Stimulated activated CD4-positive, alpha-beta T cell treated with anti-CD3 and anti-CD28 coated beads, Interleukin-4, amount 100 ng/mL, for 24 hours (primary cell): ENCODE results near the gene GID8.

Experiments used
- DNase-seq: peaks from one replicate; pipeline ENCODE4 v3.0.0-alpha.2; 2020

GID8 gene

GRCh38 chr20:62944746-62945145 lies 6.8 kb downstream of the GID8 start:
- no peak for DNase-seq

- DNase-seq = no peak
Measured at GRCh38 chr20:62945771-62946339, 7.9 kb downstream of the GID8 start.

GRCh38 chr20:62946918-62947317 lies 9.0 kb downstream of the GID8 start:
- DNase-seq = no peak

GRCh38 chr20:62947532-62948300 lies 9.8 kb downstream of the GID8 start:
- DNase-seq = no peak

GRCh38 chr20:62949153-62949821 lies 11.3 kb downstream of the GID8 start:
- no peak for DNase-seq

- DNase-seq = no peak
Measured at GRCh38 chr20:62949962-62950361, 12.0 kb downstream of the GID8 start.

- no peak for DNase-seq
Measured at GRCh38 chr20:62950741-62951140, 12.8 kb downstream of the GID8 start.

GRCh38 chr20:62951143-62951895 lies 13.4 kb downstream of the GID8 start:
- no peak for DNase-seq

GRCh38 chr20:62951896-62952372 lies 14.0 kb downstream of the GID8 start:
- DNase-seq = no peak

- no peak for DNase-seq
Measured at GRCh38 chr20:62952373-62952967, 14.5 kb downstream of the GID8 start, which contains the start of gene SLC17A9. Gene SLC17A9 (plus strand): TSS chr20:62952709. CDS start chr20:62952831, 122 bp downstream.

- DNase-seq = no peak
Measured at GRCh38 chr20:62952968-62953838, 15.3 kb downstream of the GID8 start.

GRCh38 chr20:62953839-62954703 lies 16.1 kb downstream of the GID8 start:
- peak; percentile 49 for DNase-seq

- DNase-seq = no peak
Measured at GRCh38 chr20:62955519-62956386, 17.8 kb downstream of the GID8 start.

GRCh38 chr20:62956387-62957135 lies 18.6 kb downstream of the GID8 start:
- DNase-seq = no peak

GRCh38 chr20:62957136-62958117 lies 19.5 kb downstream of the GID8 start:
- DNase-seq = no peak

GRCh38 chr20:62958388-62959100 lies 20.6 kb downstream of the GID8 start:
- no peak for DNase-seq
